ENCODE measurements around the gene ACSS3.

ACSS3 gene

DNA sequence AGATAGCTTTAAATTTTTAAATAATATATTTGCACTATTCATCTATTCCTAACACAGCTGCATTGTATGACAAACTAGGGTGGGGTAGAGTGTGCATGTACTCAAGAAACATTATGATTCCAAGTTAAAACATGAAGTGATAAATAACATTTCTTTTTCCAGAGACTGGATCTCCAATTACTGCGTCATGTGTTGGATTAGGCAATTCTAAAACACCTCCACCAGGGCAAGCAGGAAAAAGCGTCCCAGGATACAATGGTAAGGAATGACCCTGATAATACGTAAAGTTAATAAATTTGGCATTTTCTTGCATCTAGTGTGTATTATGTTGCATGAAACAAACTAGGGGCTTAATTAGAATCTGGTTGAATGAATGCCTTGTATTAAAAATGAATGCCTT is 138.9 kb downstream of the ACSS3 start:
- no peak for DNase-seq
- TF ChIP-seq, protein P1, sequence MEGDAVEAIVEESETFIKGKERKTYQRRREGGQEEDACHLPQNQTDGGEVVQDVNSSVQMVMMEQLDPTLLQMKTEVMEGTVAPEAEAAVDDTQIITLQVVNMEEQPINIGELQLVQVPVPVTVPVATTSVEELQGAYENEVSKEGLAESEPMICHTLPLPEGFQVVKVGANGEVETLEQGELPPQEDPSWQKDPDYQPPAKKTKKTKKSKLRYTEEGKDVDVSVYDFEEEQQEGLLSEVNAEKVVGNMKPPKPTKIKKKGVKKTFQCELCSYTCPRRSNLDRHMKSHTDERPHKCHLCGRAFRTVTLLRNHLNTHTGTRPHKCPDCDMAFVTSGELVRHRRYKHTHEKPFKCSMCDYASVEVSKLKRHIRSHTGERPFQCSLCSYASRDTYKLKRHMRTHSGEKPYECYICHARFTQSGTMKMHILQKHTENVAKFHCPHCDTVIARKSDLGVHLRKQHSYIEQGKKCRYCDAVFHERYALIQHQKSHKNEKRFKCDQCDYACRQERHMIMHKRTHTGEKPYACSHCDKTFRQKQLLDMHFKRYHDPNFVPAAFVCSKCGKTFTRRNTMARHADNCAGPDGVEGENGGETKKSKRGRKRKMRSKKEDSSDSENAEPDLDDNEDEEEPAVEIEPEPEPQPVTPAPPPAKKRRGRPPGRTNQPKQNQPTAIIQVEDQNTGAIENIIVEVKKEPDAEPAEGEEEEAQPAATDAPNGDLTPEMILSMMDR (IDR thresholded peaks at IDR 0.05) = no peak
- H3K9me3 ChIP-seq = no peaks in the 10 kb centered on the region
- no peaks in the 10 kb centered on the region for H3K27me3 ChIP-seq
- H3K4me3 ChIP-seq = no peak overlapping the region
- H3K4me1 ChIP-seq = no peaks in the 10 kb centered on the region
- no peak overlapping the region for H3K27ac ChIP-seq
- intact Hi-C loops (cut with DNase I; ENCODE audit: low total_unique reads) = no loop called here
- H3K36me3 ChIP-seq = no peaks in the 10 kb centered on the region

- Histone ChIP-seq H3K36me3 (no peaks in the 10 kb centered on the region), H3K4me3 (no peak overlapping the region), H3K27me3 (no peaks in the 10 kb centered on the region), H3K27ac (no peak overlapping the region), H3K9me3 (no peaks in the 10 kb centered on the region), H3K4me1 (peaks cover 0 to 5% (median 0%) of the 10 kb centered on the region in 4 donors)
- DNase-seq = no peak
- TF ChIP-seq, protein P1 (IDR thresholded peaks at IDR 0.05) = no peak
- intact Hi-C loops (cut with DNase I; ENCODE audit: low total_unique reads) = no loop called here
Measured at GRCh38 chr12:81221681-81222080, 143.8 kb downstream of the ACSS3 start.

GRCh38 chr12:81222846-81223592 is 145.1 kb downstream of the ACSS3 start:
- Histone ChIP-seq H3K4me1 (peaks cover 0 to 5% (median 0%) of the 10 kb centered on the region in 4 donors), H3K27ac (no peak overlapping the region), H3K4me3 (no peak overlapping the region), H3K9me3 (no peaks in the 10 kb centered on the region), H3K36me3 (no peaks in the 10 kb centered on the region), H3K27me3 (no peaks in the 10 kb centered on the region)
- TF ChIP-seq, protein P1 (IDR thresholded peaks at IDR 0.05) = no peak
- DNase-seq = no peak
- intact Hi-C loops (cut with DNase I; ENCODE audit: low total_unique reads) = no loop called here

DNA sequence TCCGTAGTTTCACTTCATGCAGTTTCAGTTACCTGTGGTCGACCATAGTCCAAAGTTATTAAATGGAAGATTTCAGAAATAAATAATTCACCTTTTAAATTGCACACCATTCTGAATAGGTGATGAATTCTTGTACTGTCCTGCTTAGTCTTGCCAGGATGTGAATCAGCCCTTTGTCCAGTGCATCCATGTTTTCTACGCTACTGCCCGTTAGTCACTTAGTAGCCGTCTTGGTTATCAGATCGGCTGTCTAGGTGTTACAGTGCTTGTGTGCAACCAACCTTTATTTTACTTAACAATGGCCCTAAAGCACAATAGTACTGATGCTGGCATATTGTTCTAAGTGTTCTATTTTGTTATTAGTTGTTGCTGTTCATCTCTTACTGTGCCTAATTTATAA is 146.7 kb downstream of the ACSS3 start:
- Histone ChIP-seq H3K27ac (no peak overlapping the region), H3K4me3 (no peak overlapping the region), H3K4me1 (peaks cover 0 to 5% (median 0%) of the 10 kb centered on the region in 4 donors), H3K36me3 (no peaks in the 10 kb centered on the region), H3K27me3 (no peaks in the 10 kb centered on the region), H3K9me3 (no peaks in the 10 kb centered on the region)
- no peak for DNase-seq
- TF ChIP-seq, protein P1 (IDR thresholded peaks at IDR 0.05) = no peak
- intact Hi-C loops (cut with DNase I; ENCODE audit: low total_unique reads) = no loop called here

- no peaks in the 10 kb centered on the region for H3K27me3 ChIP-seq
- peaks cover 5 to 6% (median 5%) of the 10 kb centered on the region in 3 donors for H3K36me3 ChIP-seq
- H3K27ac ChIP-seq = no peak overlapping the region
- DNase-seq = no peak
- no peaks in the 10 kb centered on the region for H3K9me3 ChIP-seq
- no peaks in the 10 kb centered on the region for H3K4me1 ChIP-seq
- intact Hi-C loops (cut with DNase I; ENCODE audit: low total_unique reads) = no loop called here
- no peak overlapping the region for H3K4me3 ChIP-seq
- TF ChIP-seq, protein P1 (IDR thresholded peaks at IDR 0.05) = no peak
Measured at GRCh38 chr12:81229759-81230158, 151.9 kb downstream of the ACSS3 start.

Measured in tibial artery (tissue), 4 donors.